C4-2B (cell line): ENCODE results near the gene BNC2.

Experiments used
- ZFX ChIP-seq: fragments of 450-650 bp; IDR thresholded peaks from 2 replicates; pipeline ENCODE4 v1.6.1; 2017
- TF ChIP-seq, protein P1 (sequence below): fragments of 450-650 bp; conservative IDR thresholded peaks from 2 replicates; pipeline ENCODE4 v1.5.1; 2017; ENCODE audit warnings: mild to moderate bottlenecking

DNA sequence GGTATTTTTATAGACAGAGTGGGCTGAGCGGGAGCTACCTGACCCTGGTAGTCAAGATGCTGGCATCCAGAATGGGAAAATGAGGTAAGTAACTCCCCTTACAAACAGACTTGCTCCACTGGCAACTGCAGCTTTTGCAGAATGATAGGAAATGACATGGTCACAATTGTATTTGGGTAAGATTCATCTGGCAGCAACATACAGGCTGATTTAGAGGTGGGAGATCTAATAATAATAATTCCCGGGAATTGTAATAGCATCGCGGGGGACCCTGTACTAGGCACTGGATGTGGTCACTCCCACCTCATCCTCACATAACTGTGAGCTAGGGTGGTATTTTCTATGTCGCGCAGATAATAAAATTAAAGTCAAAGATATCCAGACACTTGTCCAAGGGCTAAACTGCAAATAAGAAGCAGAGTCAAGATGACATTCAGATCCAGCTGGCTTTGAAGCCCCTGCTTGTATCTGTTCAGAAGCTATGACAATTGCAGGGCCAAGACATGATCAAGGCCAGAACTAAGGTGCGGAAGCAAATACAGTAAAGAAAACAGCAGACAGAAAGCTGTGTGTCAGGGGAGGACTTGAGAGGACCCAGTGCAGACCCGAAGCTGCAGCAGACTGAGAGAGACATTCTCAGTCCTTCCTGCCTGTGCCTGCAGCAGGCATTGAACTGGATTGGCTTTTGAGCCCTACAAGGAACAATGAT lies 507.2 kb downstream of the BNC2 start:
- TF ChIP-seq, protein P1, sequence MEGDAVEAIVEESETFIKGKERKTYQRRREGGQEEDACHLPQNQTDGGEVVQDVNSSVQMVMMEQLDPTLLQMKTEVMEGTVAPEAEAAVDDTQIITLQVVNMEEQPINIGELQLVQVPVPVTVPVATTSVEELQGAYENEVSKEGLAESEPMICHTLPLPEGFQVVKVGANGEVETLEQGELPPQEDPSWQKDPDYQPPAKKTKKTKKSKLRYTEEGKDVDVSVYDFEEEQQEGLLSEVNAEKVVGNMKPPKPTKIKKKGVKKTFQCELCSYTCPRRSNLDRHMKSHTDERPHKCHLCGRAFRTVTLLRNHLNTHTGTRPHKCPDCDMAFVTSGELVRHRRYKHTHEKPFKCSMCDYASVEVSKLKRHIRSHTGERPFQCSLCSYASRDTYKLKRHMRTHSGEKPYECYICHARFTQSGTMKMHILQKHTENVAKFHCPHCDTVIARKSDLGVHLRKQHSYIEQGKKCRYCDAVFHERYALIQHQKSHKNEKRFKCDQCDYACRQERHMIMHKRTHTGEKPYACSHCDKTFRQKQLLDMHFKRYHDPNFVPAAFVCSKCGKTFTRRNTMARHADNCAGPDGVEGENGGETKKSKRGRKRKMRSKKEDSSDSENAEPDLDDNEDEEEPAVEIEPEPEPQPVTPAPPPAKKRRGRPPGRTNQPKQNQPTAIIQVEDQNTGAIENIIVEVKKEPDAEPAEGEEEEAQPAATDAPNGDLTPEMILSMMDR = no peak
- no peak for TF ChIP-seq ZFX
